Heart left ventricle (tissue), 13 donors: ENCODE results near the gene PABPC1L2B.
"Not testable (repeated sequence)": the region's sequence is repeated elsewhere in the genome, so short reads cannot be mapped to it uniquely, and the experiment has no call there.

ENCODE experiments used
- POLR2A ChIP-seq, 2 donors: fragments of 450-650 bp; IDR thresholded peaks; one replicate each; pipeline ENCODE4 v1.6.1; 2017; ENCODE audit warnings: antibody characterized with exemption in 2 of 2, mild to moderate bottlenecking in 2 of 2, moderate library complexity in 2 of 2
- TF ChIP-seq, protein P1 (sequence below), 12 donors: fragments of 200-600 bp; sonication (generic) in 4 of 12; IDR thresholded peaks; one replicate each; pipeline versions ENCODE4 v1.5.0 to v1.8.0; 2018 to 2022; ENCODE audit warnings: antibody characterized with exemption in 12 of 12, mild to moderate bottlenecking in 5 of 12
- donor health status: ischemic (EF 13 %, LVEDD 7.1; RV severe dilation, severe dysfunction).
- donor health status: DM: no; HTN: yes; CAD: no.
- donor health status: DM: no; HTN: no; CAD: no.
- donor health status: ischemic (EF 25% LVEDD 6.9; RV normal size, moderate dysfunction).
- donor health status: ischemic (EF 25% LVEDD 5.7; RV mildly dilated, moderate dysfunction).
- donor health status: ischemic (EF 35%, LVEDD 5.7; RV mildly dilated, moderate dysfunction).
- donor health status: nonischemic (EF 11% LVEDD 7.7; RV severe dilation, severe dysfunction).
- donor health status: DM: yes; HTN: yes; CAD: no.
- donor health status: PGD.
- donor health status: ischemic (EF 29% LVEDD 5.4; RV normal size, mild dysfunction).
- donor health status: nonischemic (EF 23%, LVEDD 6.1; RV moderate dilation, normal function).

DNA sequence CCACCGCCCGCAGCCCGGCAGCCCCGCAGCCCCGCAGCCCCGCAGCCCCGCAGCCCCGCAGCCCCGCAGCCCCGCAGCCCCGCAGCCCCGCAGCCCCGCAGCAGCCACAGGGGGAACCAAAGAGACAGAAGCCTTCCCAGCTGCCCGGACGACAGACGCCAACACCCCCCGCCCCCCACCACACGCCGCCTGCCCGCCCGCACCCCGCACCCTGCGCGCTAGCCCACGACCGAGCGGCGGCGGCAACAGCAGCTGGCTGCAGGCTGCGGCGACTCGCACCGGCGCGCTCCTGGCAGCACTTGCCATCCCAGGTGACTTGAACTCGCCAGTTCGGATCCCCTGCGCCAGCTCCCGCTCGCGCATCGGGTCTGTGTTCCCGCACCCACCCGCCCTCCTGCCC is at the start of gene PABPC1L2B:
- TF ChIP-seq, protein P1, sequence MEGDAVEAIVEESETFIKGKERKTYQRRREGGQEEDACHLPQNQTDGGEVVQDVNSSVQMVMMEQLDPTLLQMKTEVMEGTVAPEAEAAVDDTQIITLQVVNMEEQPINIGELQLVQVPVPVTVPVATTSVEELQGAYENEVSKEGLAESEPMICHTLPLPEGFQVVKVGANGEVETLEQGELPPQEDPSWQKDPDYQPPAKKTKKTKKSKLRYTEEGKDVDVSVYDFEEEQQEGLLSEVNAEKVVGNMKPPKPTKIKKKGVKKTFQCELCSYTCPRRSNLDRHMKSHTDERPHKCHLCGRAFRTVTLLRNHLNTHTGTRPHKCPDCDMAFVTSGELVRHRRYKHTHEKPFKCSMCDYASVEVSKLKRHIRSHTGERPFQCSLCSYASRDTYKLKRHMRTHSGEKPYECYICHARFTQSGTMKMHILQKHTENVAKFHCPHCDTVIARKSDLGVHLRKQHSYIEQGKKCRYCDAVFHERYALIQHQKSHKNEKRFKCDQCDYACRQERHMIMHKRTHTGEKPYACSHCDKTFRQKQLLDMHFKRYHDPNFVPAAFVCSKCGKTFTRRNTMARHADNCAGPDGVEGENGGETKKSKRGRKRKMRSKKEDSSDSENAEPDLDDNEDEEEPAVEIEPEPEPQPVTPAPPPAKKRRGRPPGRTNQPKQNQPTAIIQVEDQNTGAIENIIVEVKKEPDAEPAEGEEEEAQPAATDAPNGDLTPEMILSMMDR (IDR thresholded peaks at IDR 0.05): not testable (repeated sequence)
- TF ChIP-seq POLR2A (IDR thresholded peaks at IDR 0.05): not testable (repeated sequence)
